GM12878 (cell line): ENCODE data around the gene PRDM16. TPM values are rescaled to one million over a fixed set of nuclear protein-coding genes. Genes with fewer than 3 reads are reported as not detected.

Source experiments
- BCL11A ChIP-seq: IDR thresholded peaks from 2 replicates; pipeline ENCODE4 v1.6.1; 2011; ENCODE audit warnings: low read depth, low read length
- CBFB ChIP-seq: IDR thresholded peaks from 2 replicates; pipeline ENCODE4 v1.6.1; 2016; ENCODE audit warnings: antibody characterized with exemption, low read depth
- CHD1 ChIP-seq: IDR thresholded peaks from 2 replicates; pipeline ENCODE4 v1.6.1; 2012; ENCODE audit warnings: low read depth, low read length, improper control_type of control experiment
- MXI1 ChIP-seq: fragments of 150-350 bp; IDR thresholded peaks from 2 replicates; pipeline ENCODE4 v1.6.1; 2011; ENCODE audit warnings: low read depth, mild to moderate bottlenecking, inconsistent platforms, low read length, improper control_type of control experiment
- NFYB ChIP-seq: IDR thresholded peaks from 2 replicates; pipeline ENCODE4 v1.6.1; 2011; ENCODE audit warnings: low read depth, mild to moderate bottlenecking, low read length, improper control_type of control experiment, moderate library complexity; ENCODE audit not compliant: insufficient read depth
- RAD21 ChIP-seq: IDR thresholded peaks from 2 replicates; pipeline ENCODE4 v1.6.1; 2011; ENCODE audit warnings: mild to moderate bottlenecking, low read depth, low read length, moderate library complexity; ENCODE audit not compliant: insufficient read depth
- SUZ12 ChIP-seq: fragments of 200-600 bp; sonication (generic); IDR thresholded peaks from one replicate; pipeline ENCODE4 v1.6.1; 2018; ENCODE audit warnings: antibody characterized with exemption, mild to moderate bottlenecking; ENCODE audit not compliant: unreplicated experiment
- ZNF24 ChIP-seq: fragments of 450-650 bp; IDR thresholded peaks from 2 replicates; pipeline ENCODE4 v1.6.1; 2017; ENCODE audit warnings: antibody characterized with exemption, mild to moderate bottlenecking
- polyA plus RNA-seq, 11 experiments: library from polyadenylated mRNA; depleted of rRNA in 4 of 11; unstranded in 6 of 11; stranded (reverse) in 5 of 11; fragments of >200 nt; fragmentation: Nextera tagmentation in 4 of 11; fragmentation: Illumina TruSeq in 1 of 11; extraction: Ambion mirVana in 4 of 11; extraction: Trizol in 1 of 11; gene quantifications; 1 replicate in 1 of 11; 2 replicates in 10 of 11; pipeline versions ENCODE4 v1.2.1 to v1.2.3, GENCODE V29; 2011 to 2016; ENCODE audit warnings: inconsistent platforms in 2 of 11, missing spikeins in 2 of 11, low read depth in 1 of 11
- total RNA-seq, 4 experiments: library from RNA; depleted of rRNA in 3 of 4; stranded (reverse); fragments of >200 nt in 3 of 4; fragmentation: Illumina TruSeq in 1 of 4; extraction: Trizol in 1 of 4; gene quantifications; 2 replicates each; pipeline versions ENCODE4 v1.2.1 to v1.2.3, GENCODE V29; 2013 to 2021
- TF ChIP-seq, protein P1 (sequence below): fragments of 150-350 bp; IDR thresholded peaks from 2 replicates; pipeline ENCODE4 v1.6.1; 2016; ENCODE audit warnings: low read depth, low read length
- TF ChIP-seq, protein P2 (sequence below): fragments of 450-650 bp; IDR thresholded peaks from 2 replicates; pipeline ENCODE4 v1.6.1; 2018; ENCODE audit warnings: mild to moderate bottlenecking, low read depth, moderate library complexity; ENCODE audit not compliant: partially characterized antibody

PRDM16 gene
- total and polyA plus RNA-seq, 10 of the 15 experiments (the other 5 are each of a cell fraction or from before 2014, with no cell fraction given): 0.03 TPM; not detected in 9

DNA sequence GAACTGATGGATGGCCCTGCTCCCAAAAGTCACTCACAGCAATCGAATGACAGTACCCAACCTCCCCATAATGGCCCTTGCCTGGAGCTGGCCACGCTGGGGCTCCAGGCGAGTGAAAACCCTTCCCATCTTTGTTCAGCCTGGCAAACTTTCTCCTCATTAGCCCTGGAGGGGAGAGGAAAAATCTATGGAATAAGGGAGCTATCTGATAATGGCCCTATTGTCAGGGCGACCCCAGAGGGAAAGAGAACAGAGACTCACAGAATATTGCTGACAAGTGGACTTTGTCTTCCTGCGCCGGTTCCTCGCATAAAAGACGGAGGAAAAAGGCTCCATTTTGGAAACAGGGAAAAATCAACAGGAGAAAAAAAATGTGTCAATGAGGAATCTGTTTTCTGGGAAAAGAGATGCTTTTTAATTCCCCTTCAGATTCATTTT lies 372.4 kb downstream of the PRDM16 start (continued):
- TF ChIP-seq, protein P1, sequence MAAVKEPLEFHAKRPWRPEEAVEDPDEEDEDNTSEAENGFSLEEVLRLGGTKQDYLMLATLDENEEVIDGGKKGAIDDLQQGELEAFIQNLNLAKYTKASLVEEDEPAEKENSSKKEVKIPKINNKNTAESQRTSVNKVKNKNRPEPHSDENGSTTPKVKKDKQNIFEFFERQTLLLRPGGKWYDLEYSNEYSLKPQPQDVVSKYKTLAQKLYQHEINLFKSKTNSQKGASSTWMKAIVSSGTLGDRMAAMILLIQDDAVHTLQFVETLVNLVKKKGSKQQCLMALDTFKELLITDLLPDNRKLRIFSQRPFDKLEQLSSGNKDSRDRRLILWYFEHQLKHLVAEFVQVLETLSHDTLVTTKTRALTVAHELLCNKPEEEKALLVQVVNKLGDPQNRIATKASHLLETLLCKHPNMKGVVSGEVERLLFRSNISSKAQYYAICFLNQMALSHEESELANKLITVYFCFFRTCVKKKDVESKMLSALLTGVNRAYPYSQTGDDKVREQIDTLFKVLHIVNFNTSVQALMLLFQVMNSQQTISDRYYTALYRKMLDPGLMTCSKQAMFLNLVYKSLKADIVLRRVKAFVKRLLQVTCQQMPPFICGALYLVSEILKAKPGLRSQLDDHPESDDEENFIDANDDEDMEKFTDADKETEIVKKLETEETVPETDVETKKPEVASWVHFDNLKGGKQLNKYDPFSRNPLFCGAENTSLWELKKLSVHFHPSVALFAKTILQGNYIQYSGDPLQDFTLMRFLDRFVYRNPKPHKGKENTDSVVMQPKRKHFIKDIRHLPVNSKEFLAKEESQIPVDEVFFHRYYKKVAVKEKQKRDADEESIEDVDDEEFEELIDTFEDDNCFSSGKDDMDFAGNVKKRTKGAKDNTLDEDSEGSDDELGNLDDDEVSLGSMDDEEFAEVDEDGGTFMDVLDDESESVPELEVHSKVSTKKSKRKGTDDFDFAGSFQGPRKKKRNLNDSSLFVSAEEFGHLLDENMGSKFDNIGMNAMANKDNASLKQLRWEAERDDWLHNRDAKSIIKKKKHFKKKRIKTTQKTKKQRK: no peak
- TF ChIP-seq BCL11A (no peak), NFYB (no peak), RAD21 (no peak), CBFB (no peak), MXI1 (no peak), CHD1 (no peak), SUZ12 (no peak), ZNF24 (no peak)
- TF ChIP-seq, protein P2, sequence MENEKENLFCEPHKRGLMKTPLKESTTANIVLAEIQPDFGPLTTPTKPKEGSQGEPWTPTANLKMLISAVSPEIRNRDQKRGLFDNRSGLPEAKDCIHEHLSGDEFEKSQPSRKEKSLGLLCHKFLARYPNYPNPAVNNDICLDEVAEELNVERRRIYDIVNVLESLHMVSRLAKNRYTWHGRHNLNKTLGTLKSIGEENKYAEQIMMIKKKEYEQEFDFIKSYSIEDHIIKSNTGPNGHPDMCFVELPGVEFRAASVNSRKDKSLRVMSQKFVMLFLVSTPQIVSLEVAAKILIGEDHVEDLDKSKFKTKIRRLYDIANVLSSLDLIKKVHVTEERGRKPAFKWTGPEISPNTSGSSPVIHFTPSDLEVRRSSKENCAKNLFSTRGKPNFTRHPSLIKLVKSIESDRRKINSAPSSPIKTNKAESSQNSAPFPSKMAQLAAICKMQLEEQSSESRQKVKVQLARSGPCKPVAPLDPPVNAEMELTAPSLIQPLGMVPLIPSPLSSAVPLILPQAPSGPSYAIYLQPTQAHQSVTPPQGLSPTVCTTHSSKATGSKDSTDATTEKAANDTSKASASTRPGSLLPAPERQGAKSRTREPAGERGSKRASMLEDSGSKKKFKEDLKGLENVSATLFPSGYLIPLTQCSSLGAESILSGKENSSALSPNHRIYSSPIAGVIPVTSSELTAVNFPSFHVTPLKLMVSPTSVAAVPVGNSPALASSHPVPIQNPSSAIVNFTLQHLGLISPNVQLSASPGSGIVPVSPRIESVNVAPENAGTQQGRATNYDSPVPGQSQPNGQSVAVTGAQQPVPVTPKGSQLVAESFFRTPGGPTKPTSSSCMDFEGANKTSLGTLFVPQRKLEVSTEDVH: no peak
